Activated CD4-positive, alpha-beta T cell treated with anti-CD3 and anti-CD28 coated beads, Interleukin-2, amount 50 U/mL, for 1 hour (primary cell): ENCODE measurements around the gene ZC3HAV1.
A peak's percentile ranks its signal among the peaks of the same experiment; 100 is the strongest.
"Not testable (repeated sequence)": the region's sequence is repeated elsewhere in the genome, so short reads cannot be mapped to it uniquely, and the experiment has no call there.

ENCODE experiments used
- DNase-seq: peaks from one replicate; pipeline ENCODE4 v3.0.0-alpha.2; 2020

ZC3HAV1 gene

DNA sequence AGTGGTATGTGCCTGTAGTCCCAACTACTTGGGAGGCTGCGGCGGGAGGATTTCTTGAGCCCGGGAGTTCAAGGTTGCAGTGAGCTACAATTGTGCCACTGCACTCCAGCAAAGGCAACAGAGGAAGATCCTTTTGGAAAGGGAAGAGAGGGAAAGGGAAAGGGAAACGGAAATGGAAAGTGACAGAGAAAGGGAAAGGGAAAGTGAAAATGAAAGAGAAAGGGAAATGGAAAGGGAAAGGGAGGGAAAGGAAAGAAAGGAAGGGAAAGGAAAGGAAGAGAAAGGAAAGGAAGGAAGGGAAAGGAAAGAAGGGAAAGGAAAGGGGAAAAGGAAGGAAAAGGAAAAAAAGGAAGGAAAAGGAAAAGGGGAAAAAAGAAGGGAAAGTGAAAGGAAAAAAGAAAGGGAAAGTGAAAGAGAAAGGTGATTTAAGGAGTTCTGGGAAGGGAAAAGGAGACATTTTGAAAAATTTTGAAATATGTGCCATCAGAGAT lies 2.3 kb upstream of the ZC3HAV1 start:
- DNase-seq = no peak

DNA sequence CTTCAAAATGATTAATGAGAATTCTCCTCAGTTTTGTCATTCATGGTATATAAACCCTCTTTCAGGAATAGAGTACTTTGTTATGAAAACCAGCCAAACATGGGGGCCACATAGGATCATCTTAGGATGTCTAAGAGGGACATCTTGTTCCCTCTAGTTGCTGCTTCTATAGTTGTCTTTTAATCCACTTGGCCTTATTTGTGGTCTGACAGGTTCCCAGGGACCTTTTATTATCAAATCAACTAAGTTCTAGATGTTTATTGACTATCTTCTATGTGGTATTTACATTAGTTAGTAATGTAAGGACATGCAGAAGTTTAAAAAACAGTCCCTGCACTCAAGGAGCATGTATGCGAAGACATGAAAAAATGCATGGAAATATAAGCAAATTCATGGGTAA lies 1.6 kb upstream of the ZC3HAV1 start:
- no peak for DNase-seq

- no peak for DNase-seq
These were observed 477 bp upstream of the ZC3HAV1 start for GRCh38 chr7:139109983-139110411.

- no peak for DNase-seq
These were observed 993 bp downstream of the ZC3HAV1 start for GRCh38 chr7:139108266-139109187.

- no peak for DNase-seq
These were observed 2.6 kb downstream of the ZC3HAV1 start for GRCh38 chr7:139106959-139107358.

DNA sequence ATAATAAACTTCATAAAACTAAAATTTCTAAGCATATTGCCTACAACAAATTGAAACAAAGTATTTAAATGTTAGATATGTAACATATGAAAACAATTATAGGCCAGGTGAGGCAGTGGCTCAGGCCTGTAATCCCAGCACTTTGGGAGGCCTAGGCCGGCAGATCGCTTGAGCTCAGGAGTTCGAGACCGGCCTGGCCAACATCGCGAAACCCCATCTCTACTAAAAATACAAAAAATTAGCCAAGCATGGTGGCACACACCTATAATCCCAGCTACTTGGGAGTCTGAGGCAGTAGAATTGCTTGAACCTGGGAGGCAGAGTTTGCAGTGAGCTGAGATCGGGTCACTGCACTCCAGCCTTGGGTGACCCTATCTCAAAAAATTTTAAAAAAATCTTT lies 3.3 kb downstream of the ZC3HAV1 start:
- DNase-seq = not testable (repeated sequence)

- DNase-seq = no peak
These were observed 4.0 kb downstream of the ZC3HAV1 start for GRCh38 chr7:139105484-139105883.

DNA sequence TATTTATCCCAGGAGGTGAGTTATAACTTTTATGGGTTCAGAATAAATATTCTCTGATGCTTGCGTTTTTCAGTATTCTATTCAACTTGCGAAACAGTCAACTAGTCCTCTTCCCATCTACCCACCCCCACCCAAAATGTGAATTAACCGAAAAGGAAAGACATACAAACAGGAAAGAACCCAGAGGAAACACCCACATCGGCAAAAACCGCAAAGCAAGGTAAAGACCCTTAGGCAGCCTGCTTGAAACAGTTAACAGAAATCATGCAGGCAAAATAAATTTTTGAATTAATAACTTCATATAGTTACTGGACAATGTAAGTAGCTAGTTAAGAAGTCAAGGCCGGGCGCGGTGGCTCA lies 5.4 kb downstream of the ZC3HAV1 start:
- DNase-seq = no peak

DNA sequence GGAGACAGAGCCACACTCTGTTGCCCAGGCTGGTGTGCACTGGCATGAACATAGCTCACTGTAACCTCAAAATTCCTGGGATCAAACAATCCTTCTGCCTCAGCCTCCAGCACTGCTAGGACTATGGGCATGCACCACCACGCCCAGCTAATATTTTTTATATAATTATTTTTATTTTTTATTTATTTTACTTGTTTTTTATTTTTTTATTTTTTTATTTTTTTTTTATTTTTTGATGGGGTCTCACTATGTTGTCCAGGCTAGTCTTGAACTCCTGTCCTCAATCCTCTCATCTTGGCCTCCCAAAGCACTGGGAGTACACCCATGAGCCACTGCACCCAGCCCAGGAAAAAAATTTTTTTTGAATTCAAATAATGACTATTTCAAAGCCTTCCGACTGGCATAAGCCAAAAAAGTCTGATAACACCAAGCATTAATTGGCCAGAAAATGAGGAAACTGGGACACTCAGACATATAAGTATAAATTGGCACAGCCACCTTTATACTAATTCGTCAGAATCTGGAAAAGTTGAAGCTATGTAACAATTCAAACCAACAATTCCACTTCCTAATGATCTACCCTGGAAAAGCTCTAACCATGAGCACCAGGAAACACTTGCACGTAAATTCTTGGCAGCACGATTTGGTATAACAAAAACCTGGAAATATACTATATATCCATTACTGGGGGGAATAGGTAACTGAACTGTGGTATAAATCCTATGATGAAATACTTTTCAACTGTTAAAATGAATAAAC lies 6.3 kb downstream of the ZC3HAV1 start:
- no peak for DNase-seq

- not testable (repeated sequence) for DNase-seq
These were observed 7.8 kb downstream of the ZC3HAV1 start for GRCh38 chr7:139101637-139102158.

- DNase-seq = no peak
These were observed 10.2 kb downstream of the ZC3HAV1 start for GRCh38 chr7:139099172-139099947.

- peak; percentile 69 for DNase-seq
These were observed 14.3 kb downstream of the ZC3HAV1 start for GRCh38 chr7:139095194-139095659.

- no peak for DNase-seq
These were observed 14.9 kb downstream of the ZC3HAV1 start for GRCh38 chr7:139094596-139094995.

- DNase-seq = no peak
These were observed 15.5 kb downstream of the ZC3HAV1 start for GRCh38 chr7:139094030-139094429.

DNA sequence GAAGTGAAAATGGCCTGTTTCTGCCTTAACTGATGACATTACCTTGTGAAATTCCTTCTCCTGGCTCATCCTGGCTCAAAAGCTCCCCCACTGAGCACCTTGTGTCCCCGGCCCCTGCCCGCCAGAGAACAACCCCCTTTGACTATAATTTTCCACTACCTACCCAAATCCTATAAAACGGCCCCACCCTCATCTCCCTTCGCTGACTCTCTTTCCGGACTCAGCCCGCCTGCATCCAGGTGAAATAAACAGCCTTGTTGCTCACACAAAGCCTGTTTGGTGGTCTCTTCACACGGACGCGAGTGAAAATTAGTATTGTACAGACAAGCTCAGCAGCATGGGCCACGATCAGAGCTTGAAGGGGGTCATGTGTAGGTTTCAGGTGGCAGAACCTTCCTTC lies 16.0 kb downstream of the ZC3HAV1 start:
- DNase-seq = not testable (repeated sequence)

- no peak for DNase-seq
These were observed 17.3 kb downstream of the ZC3HAV1 start for GRCh38 chr7:139092090-139092796.

GRCh38 chr7:139091677-139091996 lies 17.9 kb downstream of the ZC3HAV1 start:
- no peak for DNase-seq

DNA sequence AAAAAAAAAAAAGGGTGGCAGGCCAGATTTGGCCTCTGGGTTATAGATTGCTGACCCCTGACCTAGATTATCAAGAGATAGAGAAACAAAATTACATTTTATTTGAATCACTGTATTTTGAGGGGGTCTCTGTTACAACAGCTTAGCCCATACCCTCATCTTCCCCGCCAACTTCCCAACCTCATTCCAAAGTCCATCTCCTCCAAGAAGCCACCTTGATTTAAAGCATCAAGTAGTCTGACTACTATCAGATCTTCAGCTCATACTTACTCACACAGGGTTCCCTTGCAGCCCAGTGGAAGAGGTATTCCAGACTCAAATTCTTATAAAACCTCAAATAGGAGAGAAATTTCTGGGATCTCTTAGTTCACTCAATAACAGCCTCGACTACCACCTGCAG lies 20.4 kb downstream of the ZC3HAV1 start:
- no peak for DNase-seq

- no peak for DNase-seq
These were observed 21.3 kb downstream of the ZC3HAV1 start for GRCh38 chr7:139088268-139088667.

- DNase-seq = no peak
These were observed 22.3 kb downstream of the ZC3HAV1 start for GRCh38 chr7:139087212-139087611.

DNA sequence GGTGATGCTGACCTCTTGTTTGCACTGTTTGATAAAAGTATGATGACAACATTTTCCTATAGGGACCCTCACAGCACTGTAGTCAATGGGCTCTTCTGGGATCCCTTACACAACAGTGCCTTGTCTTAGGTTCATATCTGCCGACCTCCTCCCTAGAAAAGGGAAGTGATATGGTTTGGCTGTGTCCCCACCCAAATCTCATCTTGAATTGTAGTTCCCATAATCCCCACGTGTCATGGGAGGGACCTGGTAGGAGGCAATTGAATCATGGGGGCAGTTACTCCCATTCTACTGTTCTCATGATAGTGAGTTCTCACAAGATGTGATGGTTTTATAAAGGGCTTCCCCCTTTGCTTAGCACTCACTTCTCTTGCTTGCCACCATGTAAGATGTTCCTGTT lies 23.1 kb downstream of the ZC3HAV1 start:
- no peak for DNase-seq

DNA sequence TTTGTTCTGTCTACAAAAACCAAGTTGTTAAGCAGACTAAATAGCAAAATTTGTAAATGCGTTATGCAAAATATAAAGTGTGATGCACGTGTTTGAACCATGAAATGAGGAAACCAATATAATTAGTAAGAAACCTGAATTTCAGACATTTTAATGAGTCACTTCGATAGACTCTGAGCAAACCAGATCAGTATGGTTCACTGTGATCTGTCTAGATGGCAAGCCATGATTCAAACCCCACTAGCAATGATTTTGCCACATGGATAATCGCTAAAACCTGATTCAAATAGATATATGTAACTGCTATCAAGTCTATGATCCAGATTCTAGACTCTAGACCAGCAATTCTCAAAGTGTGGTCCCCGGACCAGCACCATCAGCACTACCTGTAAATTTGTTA lies 24.8 kb downstream of the ZC3HAV1 start:
- DNase-seq = no peak
